Heart right ventricle (tissue), 16 donors: ENCODE results near the gene EIF6. TPM values are rescaled to one million over a fixed set of nuclear protein-coding genes. Genes with fewer than 3 reads are reported as not detected.
A peak's percentile ranks its signal among the peaks of the same experiment; 100 is the strongest.

ENCODE experiments used
- ATAC-seq, 8 donors: fragments of 200-7000 bp; cut with Tn5 transposase; one replicate each; pipeline ENCODE4 v1.9.1; 2020; ENCODE audit warnings: mild to moderate bottlenecking in 8 of 8, moderate library complexity in 8 of 8, moderate number of reproducible peaks in 1 of 8
- DNase-seq, 2 donors: peaks; one replicate each; pipeline ENCODE4 v3.0.0-alpha.2; 2020
- H3K27ac ChIP-seq, 10 donors: fragments of 200-600 bp; sonication (generic) in 2 of 10; one replicate each; pipeline versions ENCODE4 v1.5.0 to v1.8.0; 2020 to 2022; ENCODE audit warnings: mild to moderate bottlenecking in 3 of 10
- H3K27me3 ChIP-seq, 7 donors: fragments of 200-600 bp; one replicate each; pipeline ENCODE4 v1.8.0; 2021 to 2022; ENCODE audit warnings: mild to moderate bottlenecking in 2 of 7
- H3K36me3 ChIP-seq, 9 donors: fragments of 200-600 bp; sonication (generic) in 1 of 9; one replicate each; pipeline versions ENCODE4 v1.5.0 to v1.8.0; 2020 to 2022; ENCODE audit warnings: mild to moderate bottlenecking in 2 of 9
- H3K4me1 ChIP-seq, 9 donors: fragments of 200-600 bp; sonication (generic) in 1 of 9; one replicate each; pipeline versions ENCODE4 v1.5.0 to v1.8.0; 2020 to 2022; ENCODE audit warnings: mild to moderate bottlenecking in 4 of 9
- H3K4me3 ChIP-seq, 10 donors: fragments of 200-600 bp; sonication (generic) in 2 of 10; one replicate each; pipeline versions ENCODE4 v1.5.0 to v1.8.0; 2020 to 2022; ENCODE audit warnings: mild to moderate bottlenecking in 7 of 10, moderate library complexity in 2 of 10
- H3K9me3 ChIP-seq, 11 donors: fragments of 200-600 bp in 10 of 11; sonication (generic) in 2 of 11; one replicate each; pipeline versions ENCODE4 v1.5.0 to v1.8.0; 2013 to 2022; ENCODE audit warnings: mild to moderate bottlenecking in 2 of 11, control low read depth in 1 of 11, moderate library complexity in 1 of 11
- WGBS, 2 donors: extraction: QIAGEN DNeasy Blood & Tissue Kit; methylation state at CpG; one replicate each; pipeline ENCODE4 v1.1.7; 2013; ENCODE audit warnings: inconsistent platforms in 1 of 2; 5-methylcytosine and 5-hydroxymethylcytosine counted together
- intact Hi-C, 10 donors: fragments of 100-400 bp; cut with DNase I; formaldehyde crosslinking; loops; one replicate each; pipeline versions ENCODE4 v1.11.1 to v1.14.2; 2022
- polyA plus RNA-seq, 2 donors: library from polyadenylated mRNA; stranded (reverse); fragments of 200-250 nt; gene quantifications; one replicate each; pipeline ENCODE4 v1.2.3, GENCODE V29; 2013
- total RNA-seq, 10 donors: library from RNA; stranded (reverse); fragmentation: NEBNext Ultra II Directional in 3 of 10; extraction: Animal tissue kit (Norgen Biotek cat#: 25700) in 3 of 10; gene quantifications; one replicate each; pipeline versions ENCODE4 v1.2.1 to v1.2.4, GENCODE V29; 2021 to 2023
- TF ChIP-seq, protein P1 (sequence below), 9 donors: fragments of 200-600 bp; sonication (generic) in 2 of 9; IDR thresholded peaks; one replicate each; pipeline versions ENCODE4 v1.5.0 to v1.8.0; 2021 to 2022; ENCODE audit warnings: antibody characterized with exemption in 9 of 9, mild to moderate bottlenecking in 5 of 9, moderate library complexity in 1 of 9
- donor health status: Arrhythmogenic right ventricular cardiomyopathy.
- donor health status: ischemic (EF 13 %, LVEDD 7.1; RV severe dilation, severe dysfunction).
- donor health status: healthy with polysubstance abuse.
- donor health status: DM: no; HTN: yes; CAD: no.
- donor health status: DM: no; HTN: no; CAD: no.
- donor health status: ischemic (EF 25% LVEDD 6.9; RV normal size, moderate dysfunction).
- donor health status: ischemic (EF 25% LVEDD 5.7; RV mildly dilated, moderate dysfunction).
- donor health status: healthy.
- donor health status: DM: yes; HTN: yes; CAD: no.
- donor health status: Ischemic cardiomyopathy.
- donor health status: ischemic (EF 35%, LVEDD 5.7; RV mildly dilated, moderate dysfunction).
- donor health status: nonischemic (EF 11% LVEDD 7.7; RV severe dilation, severe dysfunction).
- donor health status: DM: yes; HTN: yes; CAD: no.
- donor health status: PGD.
- donor health status: ischemic (EF 29% LVEDD 5.4; RV normal size, mild dysfunction).
- donor health status: nonischemic (EF 23%, LVEDD 6.1; RV moderate dilation, normal function).

The EIF6 gene
- total and polyA plus RNA-seq, 12 donors: 28.2 to 155 (median 39.0) TPM

DNA sequence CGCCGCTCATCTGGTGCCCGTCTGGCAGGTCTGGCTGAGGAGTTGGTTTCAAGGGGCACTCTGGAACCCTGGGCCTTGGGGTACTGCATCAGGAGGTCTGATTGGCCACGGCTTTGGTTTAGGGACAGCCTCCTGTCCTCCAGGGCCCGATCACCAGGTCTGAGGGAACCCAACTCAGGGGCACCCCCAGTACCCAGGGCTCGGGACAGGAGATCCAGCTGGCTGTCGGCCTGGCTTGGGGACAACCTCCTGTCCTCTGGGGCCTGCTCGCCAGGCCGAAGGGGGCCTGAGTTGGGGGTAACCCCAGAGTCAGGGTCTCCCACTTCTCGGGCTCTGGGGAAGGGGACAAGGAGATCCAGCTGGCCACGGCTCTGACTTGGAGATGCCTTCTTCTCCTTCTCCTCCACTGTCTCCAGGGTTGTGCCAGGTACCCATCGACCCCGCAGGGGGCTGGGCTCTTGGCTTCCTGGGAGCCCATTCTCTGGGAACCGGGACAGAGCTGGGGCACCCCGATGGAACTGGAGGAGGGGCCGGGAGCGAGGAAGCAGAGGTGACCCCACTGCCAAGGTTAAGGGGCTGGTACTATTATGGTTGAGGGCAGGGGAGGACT lies 2.4 kb upstream of the EIF6 start:
- H3K27me3 ChIP-seq: peaks cover 0 to 3% (median 0%) of the 10 kb centered on the region in 7 donors
- 87 to 92% methylated on average over 17 of the region's 17 CpGs for WGBS, 2 donors
- peaks cover 0 to 13% (median 0%) of the 10 kb centered on the region in 9 donors for H3K36me3 ChIP-seq
- no peak for DNase-seq
- H3K4me1 ChIP-seq: peaks cover 7 to 27% (median 18%) of the 10 kb centered on the region in 9 donors
- H3K4me3 ChIP-seq: no peak overlapping the region
- intact Hi-C loops: no loop called here
- no peak for ATAC-seq
- no peak overlapping the region for H3K27ac ChIP-seq
- TF ChIP-seq, protein P1, sequence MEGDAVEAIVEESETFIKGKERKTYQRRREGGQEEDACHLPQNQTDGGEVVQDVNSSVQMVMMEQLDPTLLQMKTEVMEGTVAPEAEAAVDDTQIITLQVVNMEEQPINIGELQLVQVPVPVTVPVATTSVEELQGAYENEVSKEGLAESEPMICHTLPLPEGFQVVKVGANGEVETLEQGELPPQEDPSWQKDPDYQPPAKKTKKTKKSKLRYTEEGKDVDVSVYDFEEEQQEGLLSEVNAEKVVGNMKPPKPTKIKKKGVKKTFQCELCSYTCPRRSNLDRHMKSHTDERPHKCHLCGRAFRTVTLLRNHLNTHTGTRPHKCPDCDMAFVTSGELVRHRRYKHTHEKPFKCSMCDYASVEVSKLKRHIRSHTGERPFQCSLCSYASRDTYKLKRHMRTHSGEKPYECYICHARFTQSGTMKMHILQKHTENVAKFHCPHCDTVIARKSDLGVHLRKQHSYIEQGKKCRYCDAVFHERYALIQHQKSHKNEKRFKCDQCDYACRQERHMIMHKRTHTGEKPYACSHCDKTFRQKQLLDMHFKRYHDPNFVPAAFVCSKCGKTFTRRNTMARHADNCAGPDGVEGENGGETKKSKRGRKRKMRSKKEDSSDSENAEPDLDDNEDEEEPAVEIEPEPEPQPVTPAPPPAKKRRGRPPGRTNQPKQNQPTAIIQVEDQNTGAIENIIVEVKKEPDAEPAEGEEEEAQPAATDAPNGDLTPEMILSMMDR (IDR thresholded peaks at IDR 0.05): no peak
- H3K9me3 ChIP-seq: no peaks in the 10 kb centered on the region

DNA sequence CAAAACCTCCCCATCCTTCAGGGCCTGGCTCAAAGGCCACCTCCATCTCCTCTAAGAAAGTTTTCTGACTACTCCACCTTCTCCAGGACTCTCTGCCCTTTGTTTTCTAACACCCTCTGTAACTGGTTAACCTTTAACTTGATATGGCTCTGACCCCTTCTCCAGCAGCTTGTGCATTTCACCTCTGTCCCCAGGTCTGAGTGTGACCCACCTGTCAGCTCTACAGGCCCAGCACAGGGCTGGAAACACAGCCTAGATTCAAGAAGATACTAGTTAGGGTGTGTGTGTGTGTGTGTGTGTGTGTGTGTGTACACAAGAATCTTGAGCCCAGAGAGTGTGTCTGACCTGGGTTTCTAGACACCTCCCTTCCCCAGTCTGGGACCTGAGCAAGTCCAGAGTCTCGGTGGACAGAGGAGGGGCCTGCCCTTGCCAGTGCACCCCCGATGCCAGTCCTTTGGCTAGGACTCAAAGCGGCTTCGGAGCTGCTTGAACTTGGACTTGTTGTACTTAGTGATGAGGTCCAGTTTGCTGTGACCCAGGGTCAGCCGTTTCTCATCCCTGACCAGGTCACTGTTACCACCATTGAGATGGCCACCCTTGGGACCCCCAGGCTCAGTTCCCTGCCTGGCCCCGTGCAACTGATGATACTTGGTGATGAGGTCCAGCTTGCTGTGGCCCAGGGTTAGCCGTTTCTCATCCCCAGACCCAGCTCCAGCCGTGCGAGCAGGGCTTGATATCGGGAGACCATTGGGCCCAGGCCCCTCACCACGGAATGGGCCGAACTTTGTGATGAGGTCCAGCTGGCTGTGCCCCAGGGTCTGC lies 1.7 kb upstream of the EIF6 start:
- WGBS, 2 donors: 89 to 93% methylated on average over 12 of the region's 12 CpGs
- Histone ChIP-seq H3K36me3 (peaks cover 0 to 18% (median 0%) of the 10 kb centered on the region in 9 donors), H3K4me1 (peaks cover 7 to 28% (median 18%) of the 10 kb centered on the region in 9 donors), H3K4me3 (no peak overlapping the region), H3K9me3 (no peaks in the 10 kb centered on the region), H3K27me3 (no peaks in the 10 kb centered on the region), H3K27ac (no peak overlapping the region)
- TF ChIP-seq, protein P1 (IDR thresholded peaks at IDR 0.05): no peak
- no peak for ATAC-seq
- intact Hi-C loops: no loop called here
- no peak for DNase-seq

DNA sequence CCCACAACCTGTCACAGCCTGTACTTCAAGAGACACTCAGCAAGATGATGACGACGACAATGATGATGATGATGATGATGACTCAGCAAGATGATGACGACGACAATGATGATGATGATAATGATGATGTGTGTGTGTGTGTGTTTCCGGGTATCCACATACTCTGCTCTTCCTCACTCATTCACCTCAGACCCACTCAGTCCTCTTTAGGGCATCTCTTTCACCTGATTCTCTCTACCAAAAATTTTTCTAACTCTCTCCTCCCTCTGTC lies 1.2 kb upstream of the EIF6 start:
- Histone ChIP-seq H3K9me3 (no peaks in the 10 kb centered on the region), H3K4me1 (peaks cover 7 to 28% (median 18%) of the 10 kb centered on the region in 9 donors), H3K4me3 (no peak overlapping the region), H3K27ac (no peak overlapping the region), H3K27me3 (no peaks in the 10 kb centered on the region), H3K36me3 (peaks cover 0 to 22% (median 0%) of the 10 kb centered on the region in 9 donors)
- 82 to 86% methylated on average over 5 of the region's 5 CpGs for WGBS, 2 donors
- TF ChIP-seq, protein P1 (IDR thresholded peaks at IDR 0.05): no peak
- no peak for ATAC-seq
- intact Hi-C loops: no loop called here
- DNase-seq: no peak

DNA sequence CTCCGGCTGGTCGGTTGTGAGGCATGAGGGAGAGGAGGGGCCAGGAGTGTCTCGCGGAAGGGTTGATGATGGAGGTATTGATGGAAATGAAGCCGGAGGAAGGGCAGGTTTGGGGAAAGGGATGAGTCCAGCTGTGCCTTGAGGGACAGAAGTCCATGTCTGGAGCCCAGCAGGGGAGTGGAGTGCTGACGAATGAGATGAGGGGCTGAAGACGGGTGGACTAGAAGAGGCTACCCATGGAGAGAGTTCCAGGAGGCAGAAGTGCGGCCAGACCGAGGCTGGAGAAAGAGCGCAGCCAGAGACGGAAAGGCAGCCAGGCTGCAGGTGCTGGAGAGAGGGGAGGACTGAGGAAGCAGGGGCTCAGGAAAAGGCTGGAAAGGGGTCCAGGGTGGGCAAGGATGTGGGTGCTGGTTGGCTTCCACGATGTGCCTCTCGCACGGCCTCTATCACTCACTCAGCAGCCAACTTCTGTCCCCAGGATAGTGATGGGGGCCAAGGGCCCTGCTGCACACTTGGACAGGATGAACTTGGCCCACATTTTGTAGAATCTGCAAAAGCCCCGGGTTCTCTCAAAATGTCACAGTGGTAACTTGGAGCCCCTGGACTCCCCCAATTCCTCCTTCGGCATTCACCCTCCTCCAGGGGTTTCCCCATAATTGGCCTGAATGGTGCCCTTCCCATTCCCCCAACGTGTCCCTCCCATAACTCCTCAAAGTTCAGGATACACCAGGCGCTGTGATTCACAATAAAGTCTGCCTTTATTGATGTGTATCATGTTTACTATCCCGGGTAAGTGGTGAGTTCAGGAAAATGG lies 627 bp upstream of the EIF6 start:
- H3K9me3 ChIP-seq: no peaks in the 10 kb centered on the region
- peaks cover 7 to 28% (median 18%) of the 10 kb centered on the region in 9 donors for H3K4me1 ChIP-seq
- 44 to 50% methylated on average over 19 of the region's 19 CpGs for WGBS, 2 donors
- ATAC-seq: peak in 2 of 8 donors; percentile 14 to 18
- no peaks in the 10 kb centered on the region for H3K27me3 ChIP-seq
- TF ChIP-seq, protein P1 (IDR thresholded peaks at IDR 0.05): no peak
- H3K4me3 ChIP-seq: peak overlapping the region; percentile 83 to 96 (median 92)
- intact Hi-C loops: no loop called here
- DNase-seq: no peak
- peaks cover 0 to 27% (median 0%) of the 10 kb centered on the region in 9 donors for H3K36me3 ChIP-seq
- H3K27ac ChIP-seq: peak overlapping the region in 9 of 10 donors; percentile 67 to 89 (median 82)
